Parathyroid adenoma (tissue), 2 donors: ENCODE measurements around the gene GPR32.

Experiments
- H2AFZ ChIP-seq: fragments of 300-600 bp; sonication (generic); one replicate; pipeline ENCODE4 v1.7.0; 2017; ENCODE audit warnings: antibody characterized with exemption, mild to moderate bottlenecking
- H3K27ac ChIP-seq: fragments of 300-600 bp; sonication (generic); one replicate; pipeline ENCODE4 v1.7.0; 2017
- H3K27me3 ChIP-seq: fragments of 300-600 bp; sonication (generic); one replicate; pipeline ENCODE4 v1.7.0; 2017; ENCODE audit warnings: low read length; ENCODE audit not compliant: control insufficient read depth, insufficient read depth
- H3K36me3 ChIP-seq: fragments of 300-600 bp; sonication (generic); one replicate; pipeline ENCODE4 v1.7.0; 2017; ENCODE audit warnings: low read length; ENCODE audit not compliant: control insufficient read depth, insufficient read depth
- H3K4me1 ChIP-seq: fragments of 300-600 bp; sonication (generic); one replicate; pipeline ENCODE4 v1.7.0; 2017; ENCODE audit warnings: control low read depth
- H3K4me2 ChIP-seq: fragments of 300-600 bp; sonication (generic); one replicate; pipeline ENCODE4 v1.7.0; 2017; ENCODE audit warnings: low read length
- H3K4me3 ChIP-seq: fragments of 300-600 bp; sonication (generic); one replicate; pipeline ENCODE4 v1.7.0; 2017; ENCODE audit warnings: low read depth, low read length
- H3K79me2 ChIP-seq: fragments of 300-600 bp; sonication (generic); one replicate; pipeline ENCODE4 v1.7.0; 2017; ENCODE audit warnings: control low read depth
- H3K9ac ChIP-seq: fragments of 300-600 bp; sonication (generic); one replicate; pipeline ENCODE4 v1.7.0; 2017; ENCODE audit warnings: mild to moderate bottlenecking
- H3K9me3 ChIP-seq: fragments of 300-600 bp; sonication (generic); one replicate; pipeline ENCODE4 v1.7.0; 2017; ENCODE audit warnings: low read length; ENCODE audit not compliant: control insufficient read depth
- TF ChIP-seq, protein P1 (sequence below): fragments of 300-600 bp; sonication (generic); IDR thresholded peaks from one replicate; pipeline ENCODE4 v1.7.0; 2017; ENCODE audit warnings: antibody characterized with exemption, mild to moderate bottlenecking
- donor health status: primary hyperparathyroidism.

GPR32 gene

DNA sequence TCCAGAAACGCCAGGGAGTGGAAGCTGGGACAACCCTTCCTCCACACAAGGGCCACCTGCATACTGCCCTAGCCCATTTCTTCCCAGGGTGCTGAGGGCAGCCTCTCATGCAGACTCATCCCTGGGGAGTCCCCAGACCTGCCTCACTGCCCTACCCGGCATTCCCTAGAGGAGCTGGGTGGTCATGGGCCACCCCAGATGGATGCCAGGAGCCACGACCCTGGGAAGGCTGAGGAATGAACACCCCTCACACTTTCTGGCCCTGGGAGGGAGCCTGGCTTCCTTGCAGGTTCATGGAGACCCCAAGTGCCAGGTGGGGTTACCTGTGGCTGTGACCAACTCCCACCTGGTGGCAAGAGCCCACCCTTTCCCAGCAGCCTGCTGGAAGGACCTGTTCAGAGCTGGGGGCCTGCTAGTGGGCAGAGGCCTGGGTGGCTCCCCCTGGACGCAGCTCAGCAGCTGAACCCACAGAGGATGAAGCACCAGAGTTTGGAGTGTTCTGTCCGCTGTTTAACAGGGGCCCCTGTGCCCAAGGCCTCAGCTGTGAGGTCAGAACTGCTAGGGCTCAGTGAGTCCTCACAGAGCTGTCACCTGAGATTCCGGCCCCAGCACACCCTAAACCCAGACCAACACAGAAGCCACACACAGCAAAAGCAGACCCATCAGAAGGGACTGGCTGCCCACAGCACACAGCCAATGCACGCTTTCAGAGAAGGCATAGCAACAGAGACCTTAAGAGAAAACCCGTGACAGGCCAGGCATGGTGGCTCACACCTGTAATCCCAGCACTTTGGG is 26.6 kb downstream of the GPR32 start:
- TF ChIP-seq, protein P1, sequence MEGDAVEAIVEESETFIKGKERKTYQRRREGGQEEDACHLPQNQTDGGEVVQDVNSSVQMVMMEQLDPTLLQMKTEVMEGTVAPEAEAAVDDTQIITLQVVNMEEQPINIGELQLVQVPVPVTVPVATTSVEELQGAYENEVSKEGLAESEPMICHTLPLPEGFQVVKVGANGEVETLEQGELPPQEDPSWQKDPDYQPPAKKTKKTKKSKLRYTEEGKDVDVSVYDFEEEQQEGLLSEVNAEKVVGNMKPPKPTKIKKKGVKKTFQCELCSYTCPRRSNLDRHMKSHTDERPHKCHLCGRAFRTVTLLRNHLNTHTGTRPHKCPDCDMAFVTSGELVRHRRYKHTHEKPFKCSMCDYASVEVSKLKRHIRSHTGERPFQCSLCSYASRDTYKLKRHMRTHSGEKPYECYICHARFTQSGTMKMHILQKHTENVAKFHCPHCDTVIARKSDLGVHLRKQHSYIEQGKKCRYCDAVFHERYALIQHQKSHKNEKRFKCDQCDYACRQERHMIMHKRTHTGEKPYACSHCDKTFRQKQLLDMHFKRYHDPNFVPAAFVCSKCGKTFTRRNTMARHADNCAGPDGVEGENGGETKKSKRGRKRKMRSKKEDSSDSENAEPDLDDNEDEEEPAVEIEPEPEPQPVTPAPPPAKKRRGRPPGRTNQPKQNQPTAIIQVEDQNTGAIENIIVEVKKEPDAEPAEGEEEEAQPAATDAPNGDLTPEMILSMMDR = no peak
- Histone ChIP-seq H3K9ac (no peak overlapping the region), H3K4me1 (no peaks in the 10 kb centered on the region), H3K79me2 (no peaks in the 10 kb centered on the region), H3K27me3 (no peaks in the 10 kb centered on the region), H3K27ac (no peak overlapping the region), H3K36me3 (no peaks in the 10 kb centered on the region), H3K4me3 (no peak overlapping the region), H2AFZ (no peak overlapping the region), H3K9me3 (no peaks in the 10 kb centered on the region), H3K4me2 (no peak overlapping the region)

DNA sequence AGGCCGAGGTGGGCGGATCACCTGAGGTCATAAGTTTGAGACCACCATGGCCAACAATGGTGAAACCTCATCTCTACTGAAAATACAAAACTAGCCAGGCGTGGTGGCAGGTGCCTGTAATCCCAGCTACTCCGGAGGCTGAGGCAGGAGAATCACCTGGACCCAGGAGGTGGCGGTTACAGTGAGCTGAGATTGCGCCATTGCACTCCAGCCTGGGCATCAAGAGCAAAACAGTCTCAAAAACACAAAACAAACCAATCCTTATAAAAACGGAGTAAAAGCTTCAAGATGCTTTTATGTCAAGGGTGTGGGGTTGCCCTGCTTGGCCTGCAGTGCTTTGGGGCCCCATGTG is 27.1 kb downstream of the GPR32 start:
- TF ChIP-seq, protein P1 = no peak
- H3K27ac ChIP-seq = no peak overlapping the region
- no peaks in the 10 kb centered on the region for H3K4me1 ChIP-seq
- no peaks in the 10 kb centered on the region for H3K36me3 ChIP-seq
- no peaks in the 10 kb centered on the region for H3K27me3 ChIP-seq
- no peaks in the 10 kb centered on the region for H3K9me3 ChIP-seq
- no peak overlapping the region for H2AFZ ChIP-seq
- H3K79me2 ChIP-seq = no peaks in the 10 kb centered on the region
- no peak overlapping the region for H3K4me3 ChIP-seq
- no peak overlapping the region for H3K4me2 ChIP-seq
- H3K9ac ChIP-seq = no peak overlapping the region

DNA sequence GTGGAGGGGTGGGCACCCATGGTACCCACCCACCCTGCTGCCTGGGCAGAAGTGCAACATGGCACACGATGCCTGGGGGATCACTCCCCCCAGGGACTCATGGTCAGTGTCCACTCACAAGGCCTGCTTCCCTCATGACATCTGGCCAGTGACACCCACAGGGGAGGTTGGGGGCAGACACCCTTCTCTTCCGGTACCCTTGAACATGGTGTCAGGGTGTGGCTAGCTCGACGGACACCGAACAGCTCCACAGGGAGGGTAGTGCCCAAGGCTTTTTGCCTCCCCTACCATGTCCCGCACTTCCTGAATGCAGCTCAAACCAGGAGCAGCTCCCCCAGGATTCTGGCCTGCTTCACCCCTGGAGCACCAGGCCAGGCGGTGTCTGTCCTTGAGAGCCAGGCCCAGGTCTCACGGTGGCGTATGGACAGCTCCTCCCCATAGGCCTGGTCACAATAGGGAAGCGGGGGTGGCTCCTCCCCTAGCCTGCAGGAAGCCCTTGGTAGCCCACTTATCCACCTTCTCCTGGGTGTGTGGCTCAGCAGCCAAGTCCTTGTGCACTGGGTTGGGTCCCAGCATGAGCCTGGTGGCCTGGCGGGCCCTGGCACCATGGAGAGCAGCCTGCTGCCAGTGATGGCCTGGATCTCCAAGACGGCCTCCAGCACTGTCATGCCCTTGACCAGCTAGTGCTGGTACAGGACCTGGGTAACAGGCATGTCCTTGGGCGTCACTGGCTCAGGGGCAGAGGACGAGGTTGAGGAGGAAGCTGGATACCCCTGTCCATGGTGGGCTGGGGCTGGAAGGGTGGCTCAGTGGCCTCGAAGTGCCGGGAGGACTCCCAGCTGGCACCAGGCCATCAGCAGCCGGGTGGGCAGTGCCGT is 27.8 kb downstream of the GPR32 start:
- TF ChIP-seq, protein P1 = no peak
- no peaks in the 10 kb centered on the region for H3K36me3 ChIP-seq
- no peak overlapping the region for H3K4me3 ChIP-seq
- H2AFZ ChIP-seq = no peak overlapping the region
- no peak overlapping the region for H3K9ac ChIP-seq
- no peaks in the 10 kb centered on the region for H3K27me3 ChIP-seq
- peaks cover 6% of the 10 kb centered on the region for H3K79me2 ChIP-seq
- no peak overlapping the region for H3K4me2 ChIP-seq
- H3K4me1 ChIP-seq = peaks cover 3% of the 10 kb centered on the region
- H3K27ac ChIP-seq = no peak overlapping the region
- no peaks in the 10 kb centered on the region for H3K9me3 ChIP-seq

DNA sequence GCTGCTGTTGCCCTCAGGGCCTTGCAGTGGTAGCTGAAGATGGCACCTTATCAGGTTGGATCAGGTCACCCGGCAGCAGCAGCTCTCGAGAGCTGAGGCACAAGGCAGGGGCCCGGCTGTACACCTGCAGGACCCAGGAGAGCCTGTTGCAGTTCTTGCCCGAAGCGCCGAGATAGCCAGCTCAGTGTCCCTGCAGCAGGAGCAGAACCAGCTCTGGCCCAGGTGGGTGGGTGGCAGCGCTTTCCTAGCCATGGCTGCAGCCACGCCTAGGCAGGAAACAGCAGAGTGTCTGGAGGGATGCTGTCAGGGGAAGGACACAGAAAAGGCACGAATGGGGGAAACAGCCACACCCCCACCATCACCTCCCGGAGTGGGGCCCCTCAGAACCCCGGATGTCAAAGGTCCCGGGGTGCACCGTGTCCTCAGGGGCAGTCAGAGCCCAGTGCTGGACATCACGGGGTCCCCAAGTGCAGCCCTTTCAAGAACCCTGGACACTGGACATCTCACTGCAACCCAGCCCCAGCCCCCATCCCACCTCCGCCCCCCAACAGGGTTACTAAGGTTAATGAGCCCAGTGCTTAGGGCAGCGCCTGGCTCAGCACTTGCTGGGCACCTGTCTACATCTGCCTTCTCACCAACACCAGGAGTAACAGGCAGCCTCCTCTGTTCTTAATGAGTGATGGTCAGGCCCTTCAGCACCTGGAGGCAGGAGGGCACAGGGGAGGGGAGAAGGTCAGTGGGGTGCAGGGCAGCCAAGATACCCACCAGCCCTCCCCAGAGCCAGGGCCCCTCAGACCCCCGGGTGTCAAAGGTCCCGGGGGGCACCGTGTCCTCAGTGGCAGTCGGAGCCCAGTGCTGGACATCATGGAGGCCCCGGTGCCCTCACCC is 28.6 kb downstream of the GPR32 start:
- Histone ChIP-seq H3K9ac (no peak overlapping the region), H3K79me2 (peaks cover 12% of the 10 kb centered on the region), H3K27me3 (no peaks in the 10 kb centered on the region), H3K9me3 (no peaks in the 10 kb centered on the region), H3K4me1 (peaks cover 9% of the 10 kb centered on the region), H3K4me2 (no peak overlapping the region), H3K27ac (no peak overlapping the region), H3K36me3 (no peaks in the 10 kb centered on the region), H2AFZ (no peak overlapping the region), H3K4me3 (no peak overlapping the region)
- TF ChIP-seq, protein P1 = no peak
